PC-3 (cell line): ENCODE measurements around the gene IZUMO4. TPM values are rescaled to one million over a fixed set of nuclear protein-coding genes. Genes with fewer than 3 reads are reported as not detected.

ENCODE experiments used
- ATAC-seq: fragments of 200-7000 bp; cut with Tn5 transposase; 2 replicates; pipeline ENCODE4 v1.9.1; 2020; ENCODE audit warnings: mild to moderate bottlenecking, moderate library complexity
- Bru-seq: library from RNA; stranded (reverse); fragments of 400-500 nt; gene quantifications from one replicate; lab custom pipeline; 2021; lab: Mats Ljungman, UMichigan
- BruChase-seq, 2 experiments: library from RNA; stranded (reverse); fragments of 400-500 nt; gene quantifications; one replicate each; lab custom pipeline; 2021; lab: Mats Ljungman, UMichigan
- BruUV-seq: library from RNA; stranded (reverse); fragments of 400-500 nt; replicated peaks from 2 replicates; lab custom pipeline; 2021; lab: Mats Ljungman, UMichigan
- CTCF ChIA-PET: fragments of 300-600 bp; sonication (Branson Sonifier 250); formaldehyde crosslinking; loops from one replicate; lab custom pipeline; 2022; ENCODE audit warnings: antibody characterized with exemption; lab: Charles Lee
- POLR2A ChIA-PET: fragments of 300-600 bp; sonication (Branson Sonifier 250); formaldehyde crosslinking; loops from one replicate; lab custom pipeline; 2022; ENCODE audit warnings: antibody characterized with exemption; ENCODE audit not compliant: unreplicated experiment; lab: Charles Lee
- DNase-seq: peaks from one replicate; pipeline ENCODE4 v3.0.0-alpha.2; 2015
- H2AFZ ChIP-seq: fragments of 300-600 bp; sonication (generic); 2 replicates; pipeline ENCODE4 v1.6.0; 2016; ENCODE audit warnings: antibody characterized with exemption, low read length
- H3F3A ChIP-seq: fragments of 300-600 bp; sonication (generic); one replicate; pipeline ENCODE4 v1.6.0; 2017; ENCODE audit warnings: antibody characterized with exemption, low read length, control low read depth, mild to moderate bottlenecking; ENCODE audit not compliant: unreplicated experiment
- H3K27ac ChIP-seq: fragments of 300-600 bp; sonication (generic); 2 replicates; pipeline ENCODE4 v1.5.1; 2016; ENCODE audit warnings: mild to moderate bottlenecking, low read length
- H3K27me3 ChIP-seq: fragments of 300-600 bp; sonication (generic); 2 replicates; pipeline ENCODE4 v1.6.1; 2016; ENCODE audit warnings: low read length, mixed read lengths
- H3K36me3 ChIP-seq: fragments of 300-600 bp; sonication (generic); 2 replicates; pipeline ENCODE4 v1.6.1; 2016; ENCODE audit warnings: low read depth, mixed run types, low read length, mixed read lengths
- H3K4me1 ChIP-seq: fragments of 300-600 bp; sonication (generic); 2 replicates; pipeline ENCODE4 v1.5.1; 2016; ENCODE audit warnings: low read length; ENCODE audit not compliant: insufficient read depth
- H3K4me2 ChIP-seq: fragments of 300-600 bp; sonication (generic); 2 replicates; pipeline ENCODE4 v1.6.0; 2016; ENCODE audit warnings: low read length
- H3K4me3 ChIP-seq: fragments of 300-600 bp; sonication (generic); 2 replicates; pipeline ENCODE4 v1.5.1; 2016; ENCODE audit warnings: mild to moderate bottlenecking, low read length, mixed read lengths
- H3K79me2 ChIP-seq: fragments of 300-600 bp; sonication (generic); 2 replicates; pipeline ENCODE4 v1.6.1; 2017; ENCODE audit warnings: low read length, mixed read lengths
- H3K9ac ChIP-seq: fragments of 300-600 bp; sonication (generic); 2 replicates; pipeline ENCODE4 v1.6.0; 2016; ENCODE audit warnings: mild to moderate bottlenecking, low read length
- H3K9me2 ChIP-seq: fragments of 300-600 bp; sonication (generic); replicated peaks from 2 replicates; pipeline ENCODE4 v1.6.1; 2016; ENCODE audit warnings: mixed run types, low read length, mixed read lengths
- H3K9me3 ChIP-seq: fragments of 300-600 bp; sonication (generic); 2 replicates; pipeline ENCODE4 v1.6.1; 2016; ENCODE audit warnings: low read length, mixed read lengths
- H4K20me1 ChIP-seq: fragments of 300-600 bp; sonication (generic); 2 replicates; pipeline ENCODE4 v1.6.1; 2016; ENCODE audit warnings: low read length, mixed read lengths
- EZH2 ChIP-seq: fragments of 300-600 bp; sonication (generic); IDR thresholded peaks from one replicate; pipeline ENCODE4 v1.6.1; 2017; ENCODE audit warnings: antibody characterized with exemption, mild to moderate bottlenecking, low read length; ENCODE audit not compliant: unreplicated experiment
- EZH2phosphoT487 ChIP-seq: fragments of 300-600 bp; sonication (generic); IDR thresholded peaks from 2 replicates; pipeline ENCODE4 v1.6.1; 2018; ENCODE audit warnings: mild to moderate bottlenecking, antibody characterized with exemption, low read length, borderline replicate concordance
- intact Hi-C: fragments of 100-400 bp; cut with micrococcal nuclease; formaldehyde crosslinking; loops from 2 replicates; pipeline ENCODE4 v1.9.0; 2023
- long read RNA-seq: library from polyadenylated mRNA; unstranded; transcript quantifications from one replicate; pipeline ENCODE4 v2.0.0, GENCODE V29; 2021; ENCODE audit not compliant: unreplicated experiment
- total RNA-seq: library from RNA; depleted of rRNA; stranded (reverse); fragments of >200 nt; gene quantifications from 2 replicates; pipeline ENCODE4 v1.2.3, GENCODE V29; 2014; rRNA removed
- TF ChIP-seq, protein P1 (sequence below): fragments of 300-600 bp; sonication (generic); conservative IDR thresholded peaks from 2 replicates; pipeline ENCODE4 v1.5.1; 2017; ENCODE audit warnings: antibody characterized with exemption, low read depth, mild to moderate bottlenecking, low read length

The IZUMO4 gene, protein sequence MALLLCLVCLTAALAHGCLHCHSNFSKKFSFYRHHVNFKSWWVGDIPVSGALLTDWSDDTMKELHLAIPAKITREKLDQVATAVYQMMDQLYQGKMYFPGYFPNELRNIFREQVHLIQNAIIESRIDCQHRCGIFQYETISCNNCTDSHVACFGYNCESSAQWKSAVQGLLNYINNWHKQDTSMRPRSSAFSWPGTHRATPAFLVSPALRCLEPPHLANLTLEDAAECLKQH
- 1.0 and 3.6 TPM in 2 replicates for total RNA-seq
- Bru-seq, nascent RNA = percentile 28 among the genes with signal in this experiment
- percentile 39 among the genes with signal in this experiment for BruChase-seq, experiment 1, labeled RNA remaining after a 6-hour chase
- BruChase-seq, experiment 2, labeled RNA remaining after a 2-hour chase = percentile 37 among the genes with signal in this experiment
- long read RNA-seq, partial matches to known transcripts = 1 of 7 reads
- long read RNA-seq, other reads (novel, unspliced or antisense) = 5 of 7 reads

DNA sequence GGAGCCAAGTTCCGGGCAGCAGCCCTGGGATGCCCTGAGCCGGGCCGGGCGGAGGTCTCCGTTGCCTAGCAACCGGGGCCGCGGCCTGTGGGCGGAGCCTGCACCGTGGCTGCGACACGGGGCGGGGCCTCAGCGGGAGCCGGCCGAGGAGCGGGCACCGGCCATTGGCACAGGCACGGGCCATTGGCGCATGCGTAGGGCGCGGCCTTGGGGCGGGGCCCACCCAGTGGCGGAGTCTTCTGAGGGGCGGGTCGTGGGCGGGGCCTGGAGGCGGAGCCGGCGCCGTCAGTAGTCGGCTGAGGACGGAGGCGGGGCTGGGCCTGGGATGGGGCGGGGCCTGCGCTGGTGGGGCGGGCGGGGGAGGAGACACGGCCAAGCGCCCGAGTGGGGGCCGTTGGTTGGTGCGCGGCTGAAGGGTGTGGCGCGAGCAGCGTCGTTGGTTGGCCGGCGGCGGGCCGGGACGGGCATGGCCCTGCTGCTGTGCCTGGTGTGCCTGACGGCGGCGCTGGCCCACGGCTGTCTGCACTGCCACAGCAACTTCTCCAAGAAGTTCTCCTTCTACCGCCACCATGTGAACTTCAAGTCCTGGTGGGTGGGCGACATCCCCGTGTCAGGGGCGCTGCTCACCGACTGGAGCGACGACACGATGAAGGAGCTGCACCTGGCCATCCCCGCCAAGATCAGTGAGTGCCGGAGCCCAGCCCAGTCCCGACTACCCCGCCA lies at the start of gene IZUMO4:
Gene IZUMO4, plus strand, starts transcription at position 436 of the 723 bp plus-strand sequence. Its CDS starts 31 bp downstream, at position 467.
- CTCF ChIA-PET = no interaction called here
- Histone ChIP-seq H3K27me3 (no peaks in the 10 kb centered on the region), H3K79me2 (peaks cover 29% of the 10 kb centered on the region), H3K9ac (peak within 1 kb of the TSS; percentile 82), H3K36me3 (no peaks in the 10 kb centered on the region; the same call in 1 of the 2 replicates), H3K4me3 (peak within 1 kb of the TSS; percentile 87), H3K9me3 (no peaks in the 10 kb centered on the region), H4K20me1 (no peaks in the 10 kb centered on the region), H3K4me1 (peaks cover 5% of the 10 kb centered on the region; the same call in 1 of the 2 replicates), H3K27ac (peak within 1 kb of the TSS; percentile 71), H2AFZ (peak within 1 kb of the TSS; percentile 78), H3K4me2 (peak within 1 kb of the TSS; percentile 95), H3K9me2 (no peaks in the 10 kb centered on the region), H3F3A (no peaks in the 10 kb centered on the region)
- TF ChIP-seq, protein P1, sequence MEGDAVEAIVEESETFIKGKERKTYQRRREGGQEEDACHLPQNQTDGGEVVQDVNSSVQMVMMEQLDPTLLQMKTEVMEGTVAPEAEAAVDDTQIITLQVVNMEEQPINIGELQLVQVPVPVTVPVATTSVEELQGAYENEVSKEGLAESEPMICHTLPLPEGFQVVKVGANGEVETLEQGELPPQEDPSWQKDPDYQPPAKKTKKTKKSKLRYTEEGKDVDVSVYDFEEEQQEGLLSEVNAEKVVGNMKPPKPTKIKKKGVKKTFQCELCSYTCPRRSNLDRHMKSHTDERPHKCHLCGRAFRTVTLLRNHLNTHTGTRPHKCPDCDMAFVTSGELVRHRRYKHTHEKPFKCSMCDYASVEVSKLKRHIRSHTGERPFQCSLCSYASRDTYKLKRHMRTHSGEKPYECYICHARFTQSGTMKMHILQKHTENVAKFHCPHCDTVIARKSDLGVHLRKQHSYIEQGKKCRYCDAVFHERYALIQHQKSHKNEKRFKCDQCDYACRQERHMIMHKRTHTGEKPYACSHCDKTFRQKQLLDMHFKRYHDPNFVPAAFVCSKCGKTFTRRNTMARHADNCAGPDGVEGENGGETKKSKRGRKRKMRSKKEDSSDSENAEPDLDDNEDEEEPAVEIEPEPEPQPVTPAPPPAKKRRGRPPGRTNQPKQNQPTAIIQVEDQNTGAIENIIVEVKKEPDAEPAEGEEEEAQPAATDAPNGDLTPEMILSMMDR = peak; percentile 37
- TF ChIP-seq EZH2phosphoT487 = no peak
- BruUV-seq = no TSS peak
- DNase-seq (peak; percentile 94), ATAC-seq (peak; percentile 85)
- intact Hi-C loops = loop anchor here (5.0 kb wide), 1 partner anchor 56 kb away; the partner anchor contains the start of gene AP3D1
- POLR2A ChIA-PET = interaction anchor here (0.6 kb wide), 1 partner anchor 37 kb away, joined by 6 read pairs; no protein-coding TSS in a partner anchor

DNA sequence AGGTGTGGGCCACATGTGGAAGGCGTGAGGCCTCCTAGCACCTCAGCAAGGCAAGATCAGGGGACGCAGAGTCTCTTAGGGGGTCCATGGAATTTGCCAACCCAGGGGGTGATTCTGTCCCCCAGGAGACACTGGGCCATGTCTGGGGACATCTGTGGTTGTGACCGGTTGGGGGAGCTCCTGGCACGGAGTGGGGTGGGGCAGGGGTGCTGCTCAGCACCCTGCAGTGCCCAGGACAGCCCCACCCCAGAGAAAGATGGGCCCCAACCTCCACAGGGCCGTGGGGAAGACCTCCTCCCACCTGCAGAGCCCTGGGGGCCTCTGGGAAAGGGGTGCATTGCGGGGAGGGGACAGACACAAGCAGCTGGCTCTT lies 49.7 kb upstream of the IZUMO4 start:
- no TSS peak for BruUV-seq
- Histone ChIP-seq H3K27ac (0 out of 2 replicates have a peak overlapping the region, but pooled peaks have one; percentile 13), H3K4me1 (peaks cover 31% of the 10 kb centered on the region), H3K27me3 (no peaks in the 10 kb centered on the region), H2AFZ (no peak overlapping the region), H3K9me2 (no peaks in the 10 kb centered on the region), H3K9me3 (no peaks in the 10 kb centered on the region), H3K4me3 (no peak overlapping the region), H3K79me2 (peaks cover 53% of the 10 kb centered on the region), H3K9ac (no peak overlapping the region), H4K20me1 (peaks cover 37% of the 10 kb centered on the region), H3K4me2 (no peak overlapping the region), H3F3A (no peaks in the 10 kb centered on the region), H3K36me3 (no peaks in the 10 kb centered on the region; the same call in 1 of the 2 replicates)
- intact Hi-C loops = no loop called here
- ChIA-PET POLR2A (no interaction called here), CTCF (no interaction called here)
- ATAC-seq (no peak), DNase-seq (no peak)
- TF ChIP-seq EZH2phosphoT487 (no peak), EZH2 (no peak)
- TF ChIP-seq, protein P1 = no peak
